ENCODE data around the gene SUGP1.

The SUGP1 gene

GRCh38 chr19:19226663-19227062, 93.6 kb downstream of the SUGP1 start:
- DNase-seq: no peak

GRCh38 chr19:19226204-19226603, 94.1 kb downstream of the SUGP1 start:
- DNase-seq: no peak
